GM18505 (cell line): ENCODE measurements around the gene NGLY1.

ENCODE experiments used
- ATAC-seq: cut with Tn5 transposase; IDR thresholded peaks from one replicate; pipeline ENCODE4 v1.9.1; 2021; ENCODE audit not compliant: unreplicated experiment
- POLR2A ChIP-seq: IDR thresholded peaks from 4 replicates; pipeline ENCODE4 v1.6.1; 2011; ENCODE audit warnings: borderline replicate concordance; ENCODE audit not compliant: insufficient read depth, insufficient read length; ENCODE audit errors: extremely low read depth

The NGLY1 gene

DNA sequence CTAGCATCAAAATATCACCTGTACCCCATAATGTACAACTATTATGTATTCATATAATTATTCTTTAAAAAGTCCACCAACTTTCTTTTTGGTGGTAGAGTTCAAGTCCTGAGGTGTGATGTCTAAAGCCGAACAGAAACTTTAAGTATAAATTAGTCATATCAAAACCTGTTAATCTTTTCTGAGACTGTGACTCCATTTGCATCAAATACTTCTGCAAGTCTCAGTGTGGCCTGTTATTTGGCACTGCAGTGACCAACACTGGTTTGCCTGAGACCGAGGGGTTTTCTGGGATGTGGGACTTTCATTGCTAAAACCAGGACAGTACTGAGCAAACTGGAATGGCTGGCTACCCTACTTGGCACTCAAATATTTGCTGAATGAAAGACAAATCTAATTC is 7.3 kb downstream of the NGLY1 start:
- ATAC-seq, result no peak

DNA sequence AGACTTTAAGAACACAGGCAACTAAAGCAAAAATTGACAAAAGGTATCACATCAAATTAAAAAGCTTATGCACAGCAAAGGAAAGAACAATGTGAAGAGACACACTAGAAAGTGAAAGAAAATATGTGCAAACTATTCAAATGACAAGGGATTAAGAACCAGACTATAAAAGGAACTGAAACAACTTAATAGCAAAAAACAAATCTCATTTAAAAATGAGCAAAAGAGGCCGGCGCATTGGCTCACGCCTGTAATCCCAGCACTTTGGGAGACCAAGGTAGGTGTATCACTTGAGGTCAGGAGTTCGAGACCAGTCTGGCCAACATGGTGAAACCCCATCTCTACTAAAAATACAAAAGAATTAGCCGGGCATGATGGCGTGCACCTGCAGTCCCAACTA is 14.4 kb downstream of the NGLY1 start:
- peak; percentile 96 for ATAC-seq
- no peak for TF ChIP-seq POLR2A

More for the DNA sequence above, 7.3 kb downstream of the NGLY1 start:
- TF ChIP-seq POLR2A, result no peak

DNA sequence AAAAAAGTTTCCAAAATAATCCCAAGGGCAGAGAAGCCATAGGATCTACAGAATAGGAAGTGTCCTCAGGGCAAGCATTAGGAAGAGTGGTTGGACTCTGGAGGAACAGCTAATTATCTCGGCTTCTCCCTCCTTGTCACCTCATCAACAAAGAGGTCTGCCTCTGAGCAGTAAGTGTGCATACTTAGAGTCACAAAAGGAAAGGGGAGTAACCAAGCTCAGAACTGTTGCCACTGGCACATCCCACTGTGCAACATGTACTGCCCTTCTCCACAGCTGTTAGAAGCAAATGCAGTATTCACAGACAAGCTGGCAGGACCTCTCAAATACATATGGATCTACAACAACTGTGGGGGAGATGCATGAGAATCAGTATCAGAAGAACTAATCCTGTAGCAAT is 31.5 kb downstream of the NGLY1 start:
- TF ChIP-seq POLR2A, result no peak
- ATAC-seq, result no peak

DNA sequence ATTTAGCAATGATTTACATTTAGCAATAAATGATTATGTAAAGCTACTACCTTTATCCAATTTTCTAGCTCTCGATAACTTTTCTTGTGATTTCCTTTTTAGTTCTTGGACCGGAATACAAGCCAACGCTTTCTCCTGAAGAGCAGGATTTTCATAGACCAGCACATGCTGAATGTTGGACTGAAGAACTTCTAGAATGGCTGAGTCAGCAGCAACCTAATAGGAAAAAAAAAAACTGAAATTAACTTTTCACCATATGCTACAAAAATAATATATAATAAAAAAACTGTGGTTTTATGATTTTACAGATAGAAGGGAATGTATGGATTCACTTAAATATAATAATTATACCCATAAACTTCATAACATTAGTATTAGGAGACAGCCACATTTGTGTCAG is 32.2 kb downstream of the NGLY1 start:
- no peak for TF ChIP-seq POLR2A
- ATAC-seq, result no peak

DNA sequence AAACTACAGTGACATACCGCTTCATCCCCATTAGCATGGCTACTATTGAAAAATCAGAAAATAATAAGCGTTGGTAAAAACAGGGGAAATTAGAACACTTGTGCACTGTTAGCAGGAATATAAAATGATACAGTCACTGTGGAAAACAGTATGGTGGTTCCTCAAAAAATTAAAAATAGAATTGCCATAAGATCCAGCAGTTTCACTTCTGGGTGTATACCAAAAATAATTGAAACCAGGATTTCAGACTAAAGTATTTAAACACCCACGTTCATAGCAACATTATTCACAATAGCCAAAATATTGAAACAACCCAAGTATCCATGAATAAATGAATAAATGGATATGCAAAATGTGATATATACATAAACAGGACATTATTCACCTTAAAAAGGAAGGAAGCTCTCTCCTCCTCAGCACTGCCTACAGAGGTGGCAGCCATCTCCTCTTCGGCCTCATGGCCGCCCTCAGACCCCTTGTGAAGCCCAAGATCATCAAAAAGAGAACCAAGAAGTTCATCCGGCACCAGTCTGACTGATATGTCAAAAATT is 34.1 kb downstream of the NGLY1 start:
- no peak for TF ChIP-seq POLR2A
- no peak for ATAC-seq

DNA sequence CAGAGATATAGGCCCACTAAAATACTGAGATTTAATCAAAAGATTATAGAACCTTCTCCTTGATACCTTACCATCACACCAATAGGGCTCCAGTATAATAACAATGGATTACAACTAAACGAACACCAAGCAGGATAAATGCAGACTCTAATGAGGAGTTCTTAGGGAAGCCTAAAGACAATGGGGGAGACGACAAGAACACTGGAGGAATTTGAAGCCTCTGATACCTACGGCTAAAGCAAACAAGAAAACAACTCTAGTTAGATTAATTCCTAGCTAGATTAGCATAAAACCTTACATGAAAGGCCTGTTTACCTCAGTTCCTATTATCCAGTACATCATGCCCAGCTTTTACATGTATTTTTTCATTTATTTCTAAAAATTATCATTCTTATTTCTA is 35.1 kb downstream of the NGLY1 start:
- no peak for TF ChIP-seq POLR2A
- no peak for ATAC-seq

DNA sequence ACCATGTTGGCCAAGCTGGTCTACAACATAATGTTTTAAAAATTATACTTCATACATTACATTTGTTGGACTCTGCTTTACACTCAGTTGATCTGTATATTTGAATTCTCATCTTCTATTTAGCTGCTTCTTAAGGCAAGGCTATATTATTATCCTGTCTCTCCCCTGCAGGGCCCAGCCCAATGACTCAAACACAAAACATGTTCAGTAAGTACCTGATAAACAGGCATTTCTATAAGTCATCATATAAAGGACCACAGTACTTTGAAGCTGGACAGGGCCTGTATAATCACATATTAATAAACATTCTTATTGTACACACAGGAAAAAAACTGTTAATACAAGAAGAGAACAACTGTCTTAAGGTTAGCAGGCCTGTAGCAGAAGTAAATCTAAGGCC is 36.2 kb downstream of the NGLY1 start:
- TF ChIP-seq POLR2A, result no peak
- no peak for ATAC-seq

DNA sequence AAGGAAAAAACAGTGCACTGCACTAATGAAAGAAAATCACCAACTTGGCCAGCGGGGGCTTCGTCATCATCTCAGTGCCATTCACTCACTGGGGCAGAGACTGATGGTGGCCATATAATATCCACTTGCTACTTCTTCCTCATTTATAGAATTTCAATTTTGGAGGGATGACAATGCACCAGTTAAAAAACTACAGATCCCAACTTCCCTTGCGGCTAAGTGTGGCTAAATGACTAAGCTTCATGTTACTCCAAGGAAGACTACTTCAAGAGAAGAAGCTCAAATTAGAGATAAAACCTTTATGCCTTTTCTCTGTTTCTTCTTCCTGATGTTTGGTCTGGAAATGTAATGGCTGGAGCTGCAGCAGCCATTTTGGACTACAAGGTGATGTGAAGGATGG is 38.8 kb downstream of the NGLY1 start:
- no peak for ATAC-seq
- no peak for TF ChIP-seq POLR2A

DNA sequence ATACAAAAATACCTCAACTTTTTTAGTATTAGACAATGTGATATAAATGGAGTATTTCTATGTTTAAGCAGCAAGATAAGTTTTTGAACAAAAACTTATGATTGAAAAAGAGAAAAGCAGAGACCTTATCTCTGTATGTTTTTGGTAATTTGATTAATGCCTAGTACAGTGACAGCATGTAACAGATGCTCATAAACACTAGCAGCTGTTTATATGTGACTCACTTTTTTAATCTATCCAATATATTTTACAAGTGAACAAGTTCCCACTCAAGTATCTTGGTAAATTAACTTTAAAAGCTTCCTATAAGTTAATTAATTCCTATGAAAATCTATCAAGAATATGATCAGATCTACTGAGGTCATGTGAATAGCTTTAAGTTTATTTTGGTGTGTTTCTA is 55.1 kb downstream of the NGLY1 start:
- no peak for ATAC-seq
- no peak for TF ChIP-seq POLR2A

DNA sequence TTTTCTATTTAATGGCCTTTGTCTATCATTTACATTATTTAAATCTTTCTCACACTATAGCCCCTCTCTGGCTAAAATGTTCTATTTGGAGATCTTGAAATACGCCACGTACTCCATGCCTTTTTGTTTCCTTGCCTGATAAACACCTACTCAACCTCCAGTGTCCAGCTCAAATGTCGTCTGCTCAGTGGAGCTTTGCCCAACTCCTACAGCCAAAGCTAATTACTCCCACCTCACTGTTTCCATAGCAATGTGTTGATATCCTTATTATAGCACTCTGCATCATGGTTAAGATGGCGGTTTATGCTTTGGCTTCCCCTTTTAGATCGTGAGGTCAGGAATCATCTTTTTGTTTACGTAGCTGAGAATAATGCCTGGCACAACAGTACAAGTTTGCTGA is 55.9 kb downstream of the NGLY1 start:
- TF ChIP-seq POLR2A, result no peak
- no peak for ATAC-seq

DNA sequence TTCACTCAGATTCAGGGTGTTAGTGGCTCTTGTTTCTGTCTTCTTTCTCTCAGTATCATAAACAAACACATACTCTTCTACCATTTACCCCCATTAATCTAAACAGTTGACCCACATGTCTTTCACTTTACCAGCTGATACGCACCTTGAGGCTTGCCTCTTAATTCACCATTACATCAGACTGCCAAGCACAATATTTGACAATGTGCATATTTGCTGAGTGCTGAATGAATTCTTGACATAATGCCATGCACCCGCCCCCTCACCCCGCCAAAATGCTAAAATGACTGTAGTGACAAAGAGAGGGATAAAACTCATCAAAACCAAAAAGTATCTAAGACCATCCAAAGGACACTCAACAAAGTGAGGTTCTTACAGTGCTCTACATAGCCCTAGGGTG is 57.4 kb downstream of the NGLY1 start:
- TF ChIP-seq POLR2A, result no peak
- ATAC-seq, result no peak

DNA sequence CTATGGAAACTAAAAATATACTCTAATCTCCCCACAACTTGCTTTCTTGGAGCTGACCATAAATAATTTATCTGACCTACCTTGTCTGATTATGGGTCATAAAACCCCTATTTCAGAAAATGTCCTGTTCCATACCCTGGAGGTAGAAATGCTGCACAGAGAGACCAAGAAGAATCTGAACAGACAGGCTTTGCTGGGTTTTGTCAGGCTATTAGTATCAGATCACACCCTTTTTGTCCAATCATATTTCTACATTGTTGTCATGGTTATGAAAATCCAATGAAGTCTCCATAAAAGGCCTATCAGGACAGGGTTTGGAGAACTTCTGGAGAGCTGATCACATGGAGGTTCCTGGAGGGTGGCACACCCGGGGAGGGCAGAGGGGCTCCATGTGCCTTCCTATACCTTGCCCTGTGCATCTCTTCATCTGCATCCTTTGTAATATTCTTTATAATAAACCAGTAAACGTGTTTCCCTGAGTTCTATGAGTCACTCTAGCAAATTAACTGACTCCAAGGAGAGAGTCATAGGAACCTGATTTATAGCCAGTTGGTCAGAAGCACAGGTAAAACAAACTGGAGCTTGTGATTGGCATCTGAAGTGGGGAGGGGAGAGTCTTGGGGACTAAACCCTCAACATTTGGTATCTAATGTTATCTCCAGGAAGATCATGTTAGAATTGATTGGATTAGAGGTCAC is 58.1 kb downstream of the NGLY1 start:
- TF ChIP-seq POLR2A, result no peak
- no peak for ATAC-seq

DNA sequence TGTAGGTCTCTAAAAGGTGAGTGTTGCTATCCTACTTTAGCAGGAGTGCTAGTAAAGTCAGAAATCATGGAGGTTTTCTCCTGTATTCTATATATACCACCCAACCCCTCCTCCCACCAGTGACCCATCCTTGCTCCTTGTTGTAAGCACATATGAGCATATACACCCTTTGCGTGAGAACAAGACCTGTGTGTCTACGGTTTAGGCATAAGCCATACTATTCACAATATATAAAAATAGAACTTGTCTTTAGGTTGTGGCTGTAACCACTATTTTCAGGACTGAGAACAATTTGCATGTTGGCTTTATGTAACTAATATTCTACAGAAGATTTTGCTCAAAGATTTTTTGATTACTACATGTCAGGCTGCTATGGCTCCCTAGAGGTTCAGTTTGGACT is 59.4 kb downstream of the NGLY1 start:
- TF ChIP-seq POLR2A, result no peak
- no peak for ATAC-seq

DNA sequence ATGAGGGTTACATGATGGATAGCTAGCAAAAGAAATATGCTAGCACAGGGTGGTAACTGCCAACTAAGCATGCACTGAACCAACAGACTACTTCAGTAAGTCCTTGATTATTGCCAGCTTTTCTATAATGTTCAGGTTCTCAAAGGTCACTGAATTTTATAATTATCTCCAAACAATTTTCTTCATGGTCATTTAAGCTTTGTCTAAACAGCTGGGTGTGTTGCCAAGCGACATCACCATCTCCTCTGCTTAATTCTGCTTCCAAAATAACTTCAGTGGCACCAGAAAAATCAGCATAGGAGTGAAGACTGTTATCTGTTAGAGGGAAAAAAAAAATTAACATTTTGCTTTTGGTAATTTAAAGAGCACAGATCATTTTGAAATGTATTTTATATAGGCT is 63.9 kb downstream of the NGLY1 start:
- no peak for TF ChIP-seq POLR2A
- no peak for ATAC-seq

DNA sequence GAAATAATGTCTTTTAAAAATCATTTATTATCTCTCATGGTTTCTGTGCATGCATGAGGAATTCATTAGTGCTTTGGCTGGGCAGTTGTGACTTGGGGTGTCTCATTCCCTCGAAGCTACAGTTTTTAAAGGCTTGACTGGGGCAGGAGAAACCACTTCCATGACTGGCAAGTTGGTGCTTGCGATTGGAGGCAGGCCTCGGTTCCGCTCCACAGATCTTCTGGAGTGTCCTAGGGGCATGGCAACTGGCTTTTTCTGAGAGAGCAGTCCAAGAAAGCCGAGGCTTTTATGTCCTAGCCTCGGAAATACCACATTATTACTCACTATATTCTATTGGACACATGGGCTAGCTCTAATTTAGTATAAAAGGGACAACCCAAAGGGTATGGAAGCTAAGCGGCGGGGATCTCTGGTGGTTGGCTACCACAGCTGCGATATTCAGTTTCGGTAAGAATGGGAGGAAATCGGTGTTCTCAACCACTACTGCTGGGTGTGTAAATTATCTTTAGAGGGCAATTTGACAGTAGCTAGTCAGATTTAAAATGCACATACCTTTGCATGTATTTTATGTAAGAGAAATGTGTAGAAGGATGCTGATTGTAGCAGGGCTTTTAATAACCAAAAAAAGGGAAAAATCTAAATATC is 69.8 kb downstream of the NGLY1 start:
- no peak for ATAC-seq
- no peak for TF ChIP-seq POLR2A

DNA sequence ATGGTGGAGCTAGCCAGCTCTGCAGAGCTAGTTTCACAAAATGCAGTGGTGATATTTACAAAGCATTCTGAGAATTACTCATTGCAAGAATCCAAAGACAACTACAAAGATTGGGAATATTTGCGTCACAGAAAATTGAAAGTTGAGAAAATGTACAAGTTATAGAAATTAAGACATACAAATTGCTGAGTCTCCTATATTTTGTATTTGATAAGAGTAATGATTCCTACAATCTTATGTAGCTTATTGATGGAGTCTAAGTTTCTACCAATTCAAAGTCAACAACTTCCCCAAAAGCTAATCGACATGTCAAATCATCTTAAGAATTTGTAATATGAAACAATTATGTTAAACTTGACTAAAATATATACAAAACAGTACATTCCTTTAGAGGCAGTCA is 72.2 kb downstream of the NGLY1 start:
- no peak for ATAC-seq
- no peak for TF ChIP-seq POLR2A
